SK-N-SH (cell line): Measurements from ENCODE around the gene UBC. TPM values are rescaled to one million over a fixed set of nuclear protein-coding genes. Genes with fewer than 3 reads are reported as not detected.

Source experiments
- CTCF ChIA-PET: fragments of 300-600, 350-600 bp; formaldehyde crosslinking; extraction: SDS; loops from one replicate; lab custom pipeline; 2021; lab: Yijun Ruan, JAX
- POLR2A ChIA-PET: fragments of 350-600 bp; sonication (Branson Sonifier 250); formaldehyde crosslinking; extraction: SDS; loops from one replicate; lab custom pipeline; 2020; ENCODE audit warnings: antibody characterized with exemption, inconsistent platforms; lab: Yijun Ruan, JAX
- DNase-seq: peaks from one replicate; pipeline ENCODE4 v3.0.0; 2012
- H2AFZ ChIP-seq: fragments of 200-600 bp; sonication (generic); 2 replicates; pipeline ENCODE4 v1.8.1; 2016; ENCODE audit warnings: antibody characterized with exemption, mild to moderate bottlenecking, low read depth
- H3F3A ChIP-seq: fragments of 200-600 bp; sonication (generic); replicated peaks from 2 replicates; pipeline ENCODE3; 2016; ENCODE audit warnings: antibody characterized with exemption, mild to moderate bottlenecking; ENCODE audit not compliant: insufficient read depth
- H3K27ac ChIP-seq, 2 experiments: fragments of 200-500 bp in 1 of 2; fragments of 200-600 bp in 1 of 2; sonication (Bioruptor generic) in 1 of 2; sonication (generic), shearing (Covaris generic) in 1 of 2; 2 replicates each; pipeline versions ENCODE4 v1.5.1 to v1.6.1; 2014 to 2016; ENCODE audit warnings: low read depth in 2 of 2, inconsistent platforms in 1 of 2, low read length in 1 of 2, mild to moderate bottlenecking in 1 of 2, mixed read lengths in 1 of 2
- H3K27me3 ChIP-seq: fragments of 200-600 bp; sonication (generic), shearing (Covaris generic); 2 replicates; pipeline ENCODE4 v1.6.1; 2016; ENCODE audit warnings: mixed run types; ENCODE audit not compliant: insufficient read depth
- H3K36me3 ChIP-seq, 2 experiments: fragments of 200-500 bp in 1 of 2; fragments of 200-600 bp in 1 of 2; sonication (Bioruptor generic) in 1 of 2; sonication (generic) in 1 of 2; replicated peaks in 1 of 2; 2 replicates each; pipeline versions ENCODE3 to v1.5.1; 2014 to 2016; ENCODE audit warnings: low read length in 1 of 2, mild to moderate bottlenecking in 1 of 2; ENCODE audit not compliant: insufficient read depth in 2 of 2, control insufficient read depth in 1 of 2
- H3K4me1 ChIP-seq, 2 experiments: fragments of 200-500 bp in 1 of 2; fragments of 200-600 bp in 1 of 2; sonication (Bioruptor generic) in 1 of 2; sonication (generic), shearing (Covaris generic) in 1 of 2; 2 replicates each; pipeline versions ENCODE4 v1.5.1 to v1.6.1; 2014 to 2016; ENCODE audit warnings: low read depth in 1 of 2, low read length in 1 of 2, mixed run types in 1 of 2; ENCODE audit not compliant: insufficient read depth in 2 of 2, control insufficient read depth in 1 of 2
- H3K4me2 ChIP-seq: fragments of 200-600 bp; sonication (generic), shearing (Covaris generic); 2 replicates; pipeline ENCODE4 v1.6.1; 2017; ENCODE audit warnings: mixed run types
- H3K4me3 ChIP-seq, 2 experiments: fragments of 200-500 bp in 1 of 2; fragments of 200-600 bp in 1 of 2; sonication (Bioruptor generic) in 1 of 2; sonication (generic), shearing (Covaris generic) in 1 of 2; 2 replicates each; pipeline versions ENCODE4 v1.5.1 to v1.8.1; 2014 to 2016; ENCODE audit warnings: low read depth in 2 of 2, inconsistent platforms in 1 of 2, low read length in 1 of 2, mild to moderate bottlenecking in 1 of 2, mixed read lengths in 1 of 2, moderate library complexity in 1 of 2
- H3K79me2 ChIP-seq: fragments of 200-600 bp; sonication (generic); 2 replicates; pipeline ENCODE4 v1.8.1; 2017; ENCODE audit warnings: mild to moderate bottlenecking; ENCODE audit not compliant: insufficient read depth
- H3K9ac ChIP-seq: fragments of 200-600 bp; sonication (generic); 2 replicates; pipeline ENCODE4 v1.6.1; 2017; ENCODE audit warnings: mixed run types
- H3K9me2 ChIP-seq: fragments of 200-600 bp; sonication (generic); 2 replicates; pipeline ENCODE4 v1.6.1; 2017; ENCODE audit warnings: mixed run types
- H3K9me3 ChIP-seq: fragments of 200-600 bp; sonication (generic); 2 replicates; pipeline ENCODE4 v1.6.1; 2017; ENCODE audit warnings: mixed run types, mild to moderate bottlenecking, moderate library complexity
- H4K20me1 ChIP-seq: fragments of 200-600 bp; sonication (generic); 2 replicates; pipeline ENCODE4 v1.6.1; 2017; ENCODE audit warnings: mild to moderate bottlenecking, mixed run types; ENCODE audit not compliant: insufficient read depth
- EZH2phosphoT487 ChIP-seq: fragments of 200-600 bp; sonication (generic); IDR thresholded peaks from 2 replicates; pipeline ENCODE4 v1.6.1; 2017; ENCODE audit warnings: low read depth, mixed run types, mild to moderate bottlenecking, antibody characterized with exemption, moderate library complexity, borderline replicate concordance
- GATA2 ChIP-seq: sonication (generic); formaldehyde crosslinking; IDR thresholded peaks from 2 replicates; pipeline ENCODE4 v1.5.0; 2020; ENCODE audit warnings: mild to moderate bottlenecking, missing genetic modification reagents
- NFIC ChIP-seq: IDR thresholded peaks from 2 replicates; pipeline ENCODE4 v1.4.0; 2012; ENCODE audit warnings: borderline replicate concordance
- NRF1 ChIP-seq: IDR thresholded peaks from 2 replicates; pipeline ENCODE4 v1.6.1; 2012; ENCODE audit warnings: low read depth, mild to moderate bottlenecking, low read length
- RFX5 ChIP-seq: IDR thresholded peaks from 2 replicates; pipeline ENCODE4 v1.6.1; 2012; ENCODE audit warnings: mild to moderate bottlenecking, improper control_type of control experiment, low read length
- RXRA ChIP-seq: IDR thresholded peaks from 2 replicates; pipeline ENCODE4 v1.4.0; 2012; ENCODE audit warnings: low read depth, mild to moderate bottlenecking, borderline replicate concordance
- SIN3A ChIP-seq: IDR thresholded peaks from 2 replicates; pipeline ENCODE4 v1.6.1; 2012; ENCODE audit warnings: low read depth, mild to moderate bottlenecking, low read length, moderate library complexity, borderline replicate concordance
- TCF12 ChIP-seq: IDR thresholded peaks from 2 replicates; pipeline ENCODE4 v1.4.0; 2012
- WGBS: methylation state at CpG from one replicate; pipeline ENCODE4 v1.1.6; 2017; ENCODE audit warnings: low lambda C conversion rate; 5-methylcytosine and 5-hydroxymethylcytosine counted together
- polyA plus RNA-seq, 3 experiments: library from polyadenylated mRNA; depleted of rRNA; stranded (reverse); fragments of >200 nt; gene quantifications; 2 replicates each; pipeline ENCODE4 v1.2.3, GENCODE V29; 2012
- TF ChIP-seq, protein P1 (sequence below): IDR thresholded peaks from 2 replicates; pipeline ENCODE4; 2012
- TF ChIP-seq, protein P2 (sequence below): fragments of 200-600 bp; sonication (generic); IDR thresholded peaks from 2 replicates; pipeline ENCODE4 v1.6.1; 2017; ENCODE audit warnings: antibody characterized with exemption, mild to moderate bottlenecking, moderate library complexity

UBC gene
- polyA plus RNA-seq, 1 of the 3 experiments (the other 2 are of a cell fraction) = 1,327 TPM

DNA sequence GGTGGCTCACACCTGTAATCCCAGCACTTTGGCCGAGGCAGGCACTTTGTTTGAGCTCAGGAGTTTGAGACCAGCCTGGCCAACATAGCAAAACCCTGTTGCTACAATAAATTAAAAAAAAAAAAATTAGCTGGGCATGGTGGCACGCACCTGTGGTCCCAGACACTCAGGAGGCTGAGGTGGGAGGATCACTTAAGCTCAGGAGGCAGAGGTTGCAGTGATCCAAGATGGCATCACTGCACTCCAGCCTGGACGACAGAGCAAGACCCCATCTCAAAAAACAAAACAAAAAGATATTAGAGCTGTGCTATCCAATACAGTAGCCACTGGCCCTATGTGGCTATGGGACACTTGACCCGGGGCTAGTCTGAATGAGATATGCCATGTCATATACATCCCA lies 43.9 kb downstream of the UBC start:
- Histone ChIP-seq H3K4me1 (no peaks in the 10 kb centered on the region; a peak in 1 of 4 replicates), H4K20me1 (no peaks in the 10 kb centered on the region), H2AFZ (no peak overlapping the region), H3K9ac (no peak overlapping the region), H3K27me3 (no peaks in the 10 kb centered on the region), H3F3A (no peaks in the 10 kb centered on the region), H3K4me3 (no peak overlapping the region), H3K9me3 (no peaks in the 10 kb centered on the region), H3K27ac (no peak overlapping the region), H3K9me2 (no peaks in the 10 kb centered on the region), H3K4me2 (no peak overlapping the region), H3K36me3 (no peaks in the 10 kb centered on the region), H3K79me2 (no peaks in the 10 kb centered on the region)
- DNase-seq = no peak
- TF ChIP-seq NFIC = no peak
- TF ChIP-seq, protein P1, sequence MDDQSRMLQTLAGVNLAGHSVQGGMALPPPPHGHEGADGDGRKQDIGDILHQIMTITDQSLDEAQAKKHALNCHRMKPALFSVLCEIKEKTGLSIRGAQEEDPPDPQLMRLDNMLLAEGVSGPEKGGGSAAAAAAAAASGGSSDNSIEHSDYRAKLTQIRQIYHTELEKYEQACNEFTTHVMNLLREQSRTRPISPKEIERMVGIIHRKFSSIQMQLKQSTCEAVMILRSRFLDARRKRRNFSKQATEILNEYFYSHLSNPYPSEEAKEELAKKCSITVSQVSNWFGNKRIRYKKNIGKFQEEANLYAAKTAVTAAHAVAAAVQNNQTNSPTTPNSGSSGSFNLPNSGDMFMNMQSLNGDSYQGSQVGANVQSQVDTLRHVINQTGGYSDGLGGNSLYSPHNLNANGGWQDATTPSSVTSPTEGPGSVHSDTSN = no peak
- TF ChIP-seq, protein P2, sequence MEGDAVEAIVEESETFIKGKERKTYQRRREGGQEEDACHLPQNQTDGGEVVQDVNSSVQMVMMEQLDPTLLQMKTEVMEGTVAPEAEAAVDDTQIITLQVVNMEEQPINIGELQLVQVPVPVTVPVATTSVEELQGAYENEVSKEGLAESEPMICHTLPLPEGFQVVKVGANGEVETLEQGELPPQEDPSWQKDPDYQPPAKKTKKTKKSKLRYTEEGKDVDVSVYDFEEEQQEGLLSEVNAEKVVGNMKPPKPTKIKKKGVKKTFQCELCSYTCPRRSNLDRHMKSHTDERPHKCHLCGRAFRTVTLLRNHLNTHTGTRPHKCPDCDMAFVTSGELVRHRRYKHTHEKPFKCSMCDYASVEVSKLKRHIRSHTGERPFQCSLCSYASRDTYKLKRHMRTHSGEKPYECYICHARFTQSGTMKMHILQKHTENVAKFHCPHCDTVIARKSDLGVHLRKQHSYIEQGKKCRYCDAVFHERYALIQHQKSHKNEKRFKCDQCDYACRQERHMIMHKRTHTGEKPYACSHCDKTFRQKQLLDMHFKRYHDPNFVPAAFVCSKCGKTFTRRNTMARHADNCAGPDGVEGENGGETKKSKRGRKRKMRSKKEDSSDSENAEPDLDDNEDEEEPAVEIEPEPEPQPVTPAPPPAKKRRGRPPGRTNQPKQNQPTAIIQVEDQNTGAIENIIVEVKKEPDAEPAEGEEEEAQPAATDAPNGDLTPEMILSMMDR = no peak
- no peak for TF ChIP-seq NRF1
- TF ChIP-seq RFX5 = no peak
- no peak for TF ChIP-seq SIN3A
- 85% methylated on average over 4 of the region's 4 CpGs for WGBS
- ChIA-PET POLR2A (no interaction called here), CTCF (interaction anchor here (0.5 to 1.6 kb wide), 2 partner anchors 33 to 36 kb away, joined by 3 to 7 read pairs; no protein-coding TSS in a partner anchor)

DNA sequence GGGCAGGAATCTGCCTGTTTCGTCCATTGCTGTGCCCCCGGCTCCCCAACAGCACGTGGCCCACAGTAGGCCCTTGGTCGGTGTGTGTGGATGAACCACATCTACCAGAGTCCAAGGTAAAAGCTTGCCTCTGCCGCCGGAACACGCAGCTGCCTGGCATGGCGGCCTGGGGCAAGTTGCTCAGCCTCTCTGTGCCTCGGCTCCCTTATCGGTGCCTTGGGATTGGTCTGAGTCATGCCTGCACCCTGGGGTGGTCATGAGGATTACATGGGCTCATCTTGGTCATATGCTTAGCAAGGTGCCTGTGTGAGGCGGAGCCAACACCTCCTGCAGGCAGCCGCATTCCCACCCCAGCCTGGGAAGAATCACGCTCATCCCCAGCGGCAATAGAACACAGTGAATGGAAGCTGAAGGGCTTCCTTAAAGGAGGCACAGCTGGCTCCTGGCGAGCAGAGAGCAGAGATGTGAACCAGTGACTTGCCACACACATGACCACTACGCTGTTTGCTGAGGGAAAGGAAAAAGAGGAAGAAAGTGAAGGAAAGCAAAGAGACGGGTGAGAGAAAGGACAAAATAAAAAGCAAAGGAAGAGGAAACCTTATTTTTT lies 45.3 kb downstream of the UBC start:
- no peaks in the 10 kb centered on the region for H4K20me1 ChIP-seq
- H3K4me1 ChIP-seq = peaks cover 0 to 2% of the 10 kb centered on the region in 2 experiments; a peak in 1 of 4 replicates
- no peaks in the 10 kb centered on the region for H3K9me3 ChIP-seq
- H3K9ac ChIP-seq = no peak overlapping the region
- no peak overlapping the region for H3K27ac ChIP-seq
- H2AFZ ChIP-seq = no peak overlapping the region
- no peaks in the 10 kb centered on the region for H3K9me2 ChIP-seq
- TF ChIP-seq EZH2phosphoT487 (no peak), RXRA (no peak), TCF12 (no peak), GATA2 (no peak), NRF1 (no peak)
- H3K4me2 ChIP-seq = no peak overlapping the region
- H3K36me3 ChIP-seq = no peaks in the 10 kb centered on the region
- no peaks in the 10 kb centered on the region for H3K27me3 ChIP-seq
- ChIA-PET CTCF (no interaction called here), POLR2A (no interaction called here)
- H3K79me2 ChIP-seq = no peaks in the 10 kb centered on the region
- no peak for DNase-seq
- H3F3A ChIP-seq = no peaks in the 10 kb centered on the region
- WGBS = 82% methylated on average over 17 of the region's 17 CpGs
- no peak overlapping the region for H3K4me3 ChIP-seq
